MCF 10A (cell line): Measurements from ENCODE around the gene IGSF10. TPM values are rescaled to one million over a fixed set of nuclear protein-coding genes. Genes with fewer than 3 reads are reported as not detected.
"Not testable (repeated sequence)": the region's sequence is repeated elsewhere in the genome, so short reads cannot be mapped to it uniquely, and the experiment has no call there.

Source experiments
- Bru-seq: library from RNA; stranded (reverse); fragments of 400-500 nt; gene quantifications from one replicate; lab custom pipeline; 2021; lab: Mats Ljungman, UMichigan
- BruChase-seq, 2 experiments: library from RNA; stranded (reverse); fragments of 400-500 nt; gene quantifications; one replicate each; lab custom pipeline; 2021; lab: Mats Ljungman, UMichigan
- BruUV-seq: library from RNA; stranded (reverse); fragments of 400-500 nt; replicated peaks from 2 replicates; lab custom pipeline; 2021; lab: Mats Ljungman, UMichigan
- CTCF ChIA-PET: fragments of 300-600 bp; sonication (Branson Sonifier 250); formaldehyde crosslinking; extraction: SDS; loops from one replicate; lab custom pipeline; 2021; ENCODE audit warnings: antibody characterized with exemption, inconsistent platforms; lab: Yijun Ruan, JAX
- POLR2A ChIA-PET: fragments of 300-600, 350-650 bp; sonication (Branson Sonifier 250); formaldehyde crosslinking; extraction: SDS; loops from one replicate; lab custom pipeline; 2020; ENCODE audit warnings: antibody characterized with exemption, inconsistent platforms; lab: Yijun Ruan, JAX
- DNase-seq: peaks from one replicate; pipeline ENCODE4 v3.0.0-alpha.2; 2018; ENCODE audit not compliant: unreplicated experiment
- H3K27ac Mint-ChIP-seq: one replicate; pipeline ENCODE4 v1.8.0; 2022; ENCODE audit warnings: mild to moderate bottlenecking, low read depth, mixed read lengths; ENCODE audit not compliant: unreplicated experiment
- H3K27me3 Mint-ChIP-seq: one replicate; pipeline ENCODE4 v1.8.0; 2022; ENCODE audit warnings: mixed read lengths; ENCODE audit not compliant: insufficient read depth, unreplicated experiment
- H3K36me3 Mint-ChIP-seq: one replicate; pipeline ENCODE4 v1.8.0; 2022; ENCODE audit warnings: mild to moderate bottlenecking, moderate library complexity, mixed read lengths; ENCODE audit not compliant: insufficient read depth, unreplicated experiment
- H3K4me1 Mint-ChIP-seq: one replicate; pipeline ENCODE4 v1.8.0; 2022; ENCODE audit warnings: mixed read lengths; ENCODE audit not compliant: insufficient read depth, unreplicated experiment
- H3K4me3 Mint-ChIP-seq: one replicate; pipeline ENCODE4 v1.8.0; 2022; ENCODE audit warnings: mild to moderate bottlenecking, moderate library complexity, mixed read lengths; ENCODE audit not compliant: unreplicated experiment
- H3K9me3 Mint-ChIP-seq: one replicate; pipeline ENCODE4 v1.8.0; 2022; ENCODE audit warnings: mixed read lengths; ENCODE audit not compliant: unreplicated experiment
- intact Hi-C: fragments of 100-400 bp; cut with micrococcal nuclease; formaldehyde crosslinking; loops from 2 replicates; pipeline ENCODE4 v1.14.1; 2022
- long read RNA-seq: library from polyadenylated mRNA; stranded (forward); transcript quantifications from one replicate; pipeline ENCODE4 v2.0.0, GENCODE V29; 2022
- total RNA-seq: library from RNA; stranded (reverse); gene quantifications from 2 replicates; pipeline ENCODE4 v1.2.3, GENCODE V29; 2022
- TF ChIP-seq, protein P1 (sequence below): fragments of 200-600 bp; IDR thresholded peaks from one replicate; pipeline ENCODE4 v1.8.0; 2022; ENCODE audit warnings: antibody characterized with exemption, mild to moderate bottlenecking; ENCODE audit not compliant: unreplicated experiment

The IGSF10 gene, protein sequence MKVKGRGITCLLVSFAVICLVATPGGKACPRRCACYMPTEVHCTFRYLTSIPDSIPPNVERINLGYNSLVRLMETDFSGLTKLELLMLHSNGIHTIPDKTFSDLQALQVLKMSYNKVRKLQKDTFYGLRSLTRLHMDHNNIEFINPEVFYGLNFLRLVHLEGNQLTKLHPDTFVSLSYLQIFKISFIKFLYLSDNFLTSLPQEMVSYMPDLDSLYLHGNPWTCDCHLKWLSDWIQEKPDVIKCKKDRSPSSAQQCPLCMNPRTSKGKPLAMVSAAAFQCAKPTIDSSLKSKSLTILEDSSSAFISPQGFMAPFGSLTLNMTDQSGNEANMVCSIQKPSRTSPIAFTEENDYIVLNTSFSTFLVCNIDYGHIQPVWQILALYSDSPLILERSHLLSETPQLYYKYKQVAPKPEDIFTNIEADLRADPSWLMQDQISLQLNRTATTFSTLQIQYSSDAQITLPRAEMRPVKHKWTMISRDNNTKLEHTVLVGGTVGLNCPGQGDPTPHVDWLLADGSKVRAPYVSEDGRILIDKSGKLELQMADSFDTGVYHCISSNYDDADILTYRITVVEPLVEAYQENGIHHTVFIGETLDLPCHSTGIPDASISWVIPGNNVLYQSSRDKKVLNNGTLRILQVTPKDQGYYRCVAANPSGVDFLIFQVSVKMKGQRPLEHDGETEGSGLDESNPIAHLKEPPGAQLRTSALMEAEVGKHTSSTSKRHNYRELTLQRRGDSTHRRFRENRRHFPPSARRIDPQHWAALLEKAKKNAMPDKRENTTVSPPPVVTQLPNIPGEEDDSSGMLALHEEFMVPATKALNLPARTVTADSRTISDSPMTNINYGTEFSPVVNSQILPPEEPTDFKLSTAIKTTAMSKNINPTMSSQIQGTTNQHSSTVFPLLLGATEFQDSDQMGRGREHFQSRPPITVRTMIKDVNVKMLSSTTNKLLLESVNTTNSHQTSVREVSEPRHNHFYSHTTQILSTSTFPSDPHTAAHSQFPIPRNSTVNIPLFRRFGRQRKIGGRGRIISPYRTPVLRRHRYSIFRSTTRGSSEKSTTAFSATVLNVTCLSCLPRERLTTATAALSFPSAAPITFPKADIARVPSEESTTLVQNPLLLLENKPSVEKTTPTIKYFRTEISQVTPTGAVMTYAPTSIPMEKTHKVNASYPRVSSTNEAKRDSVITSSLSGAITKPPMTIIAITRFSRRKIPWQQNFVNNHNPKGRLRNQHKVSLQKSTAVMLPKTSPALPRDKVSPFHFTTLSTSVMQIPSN (N-terminal part only)
- total RNA-seq = not detected in 2 replicates
- not detected for Bru-seq, nascent RNA
- not detected for BruChase-seq, experiment 1, labeled RNA remaining after a 6-hour chase
- BruChase-seq, experiment 2, labeled RNA remaining after a 2-hour chase = percentile 9 among the genes with signal in this experiment
- long read RNA-seq, partial matches to known transcripts = 0 of 1 reads
- long read RNA-seq, other reads (novel, unspliced or antisense) = 1 of 1 reads

DNA sequence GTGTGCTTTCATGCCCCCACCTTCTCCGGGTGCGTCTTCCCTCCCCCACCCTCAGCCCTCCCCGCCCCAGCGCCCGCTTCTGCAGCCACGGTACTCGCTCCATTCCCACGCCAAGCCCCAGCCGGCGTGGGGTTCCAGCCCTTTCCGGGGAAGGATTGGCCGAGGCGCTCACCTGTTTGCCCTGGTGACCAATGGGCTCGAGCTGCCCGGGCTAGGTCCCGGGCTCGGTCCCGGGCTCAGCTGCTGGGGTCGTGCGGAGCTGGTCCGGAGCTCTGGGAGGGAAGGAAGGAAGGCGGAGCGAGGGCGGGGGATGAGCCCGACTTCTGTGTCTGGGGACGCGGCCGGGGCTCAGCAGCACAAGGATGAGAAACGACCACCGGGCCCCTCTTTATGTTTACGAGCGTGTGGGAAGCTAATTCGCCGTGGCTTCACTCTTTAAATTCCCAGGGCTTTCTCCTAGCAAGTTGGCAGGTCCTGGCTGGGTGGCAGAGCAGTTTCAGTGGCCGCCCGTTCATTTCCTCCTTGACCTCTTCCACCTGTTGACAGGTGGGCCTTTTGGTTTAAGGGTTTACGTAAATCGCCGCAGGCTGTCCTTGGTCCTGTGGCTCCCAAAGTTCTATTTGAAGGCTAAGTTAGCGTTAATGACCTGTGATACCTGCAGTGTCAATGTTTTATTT, at the start of gene IGSF10:
TSS of gene IGSF10 (minus strand) at position 288 of the 677 bp plus-strand sequence. CDS start 2,352 bp downstream, outside the sequence.
- no TSS peak for BruUV-seq
- no peak for DNase-seq
- Mint-ChIP-seq H3K4me1 (peaks cover 5% of the 10 kb centered on the region), H3K4me3 (peak within 1 kb of the TSS; percentile 15), H3K9me3 (no peaks in the 10 kb centered on the region), H3K36me3 (no peaks in the 10 kb centered on the region), H3K27me3 (peaks cover 32% of the 10 kb centered on the region), H3K27ac (no peak within 1 kb of the TSS)
- ChIA-PET CTCF (interaction anchor here (1.1 to 2.3 kb wide), 2 partner anchors 10 to 21 kb away, joined by 3 to 19 read pairs; no protein-coding TSS in a partner anchor), POLR2A (interaction anchor here (0.7 to 1.2 kb wide), 2 partner anchors 412 to 466 kb away, joined by 3 read pairs; partner anchors contain the start of gene SUCNR1)
- intact Hi-C loops = no loop called here
- TF ChIP-seq, protein P1, sequence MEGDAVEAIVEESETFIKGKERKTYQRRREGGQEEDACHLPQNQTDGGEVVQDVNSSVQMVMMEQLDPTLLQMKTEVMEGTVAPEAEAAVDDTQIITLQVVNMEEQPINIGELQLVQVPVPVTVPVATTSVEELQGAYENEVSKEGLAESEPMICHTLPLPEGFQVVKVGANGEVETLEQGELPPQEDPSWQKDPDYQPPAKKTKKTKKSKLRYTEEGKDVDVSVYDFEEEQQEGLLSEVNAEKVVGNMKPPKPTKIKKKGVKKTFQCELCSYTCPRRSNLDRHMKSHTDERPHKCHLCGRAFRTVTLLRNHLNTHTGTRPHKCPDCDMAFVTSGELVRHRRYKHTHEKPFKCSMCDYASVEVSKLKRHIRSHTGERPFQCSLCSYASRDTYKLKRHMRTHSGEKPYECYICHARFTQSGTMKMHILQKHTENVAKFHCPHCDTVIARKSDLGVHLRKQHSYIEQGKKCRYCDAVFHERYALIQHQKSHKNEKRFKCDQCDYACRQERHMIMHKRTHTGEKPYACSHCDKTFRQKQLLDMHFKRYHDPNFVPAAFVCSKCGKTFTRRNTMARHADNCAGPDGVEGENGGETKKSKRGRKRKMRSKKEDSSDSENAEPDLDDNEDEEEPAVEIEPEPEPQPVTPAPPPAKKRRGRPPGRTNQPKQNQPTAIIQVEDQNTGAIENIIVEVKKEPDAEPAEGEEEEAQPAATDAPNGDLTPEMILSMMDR = no peak

DNA sequence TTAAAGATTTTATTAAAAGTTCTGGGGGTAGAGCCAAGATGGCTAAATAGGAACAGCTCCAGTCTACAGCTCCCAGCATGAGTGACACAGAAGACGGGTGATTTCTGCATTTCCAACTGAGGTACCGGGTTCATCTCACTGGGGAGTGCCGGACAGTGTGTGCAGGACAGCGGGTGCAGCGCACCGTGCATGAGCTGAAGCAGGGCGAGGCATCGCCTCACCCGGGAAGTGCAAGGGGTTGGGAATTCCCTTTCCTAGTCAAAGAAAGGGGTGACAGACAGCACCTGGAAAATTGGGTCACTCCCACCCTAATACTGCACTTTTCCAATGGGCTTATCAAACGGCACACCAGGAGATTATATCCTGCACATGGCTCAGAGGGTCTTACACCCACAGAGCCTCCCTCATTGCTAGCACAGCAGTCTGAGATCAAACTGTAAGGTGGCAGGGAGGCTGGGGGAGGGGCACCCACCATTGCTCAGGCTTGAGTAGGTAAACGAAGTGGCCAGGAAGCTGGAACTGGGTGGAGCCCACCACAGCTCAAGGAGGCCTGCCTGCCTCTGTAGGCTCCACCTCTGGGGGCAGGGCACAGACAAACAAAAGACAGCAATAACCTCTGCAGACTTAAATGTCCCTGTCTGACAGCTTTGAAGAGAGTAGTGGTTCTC, 48.7 kb upstream of the IGSF10 start:
- BruUV-seq, H3K4me1 Mint-ChIP-seq, H3K27me3 Mint-ChIP-seq, POLR2A ChIA-PET, H3K4me3 Mint-ChIP-seq, H3K36me3 Mint-ChIP-seq, DNase-seq, H3K27ac Mint-ChIP-seq, intact Hi-C loops: not testable (repeated sequence)
- H3K9me3 Mint-ChIP-seq = peaks cover 15% of the 10 kb centered on the region
- CTCF ChIA-PET = interaction anchor here (0.7 kb wide), 1 partner anchor 158 kb away, joined by 3 read pairs; no protein-coding TSS in a partner anchor

DNA sequence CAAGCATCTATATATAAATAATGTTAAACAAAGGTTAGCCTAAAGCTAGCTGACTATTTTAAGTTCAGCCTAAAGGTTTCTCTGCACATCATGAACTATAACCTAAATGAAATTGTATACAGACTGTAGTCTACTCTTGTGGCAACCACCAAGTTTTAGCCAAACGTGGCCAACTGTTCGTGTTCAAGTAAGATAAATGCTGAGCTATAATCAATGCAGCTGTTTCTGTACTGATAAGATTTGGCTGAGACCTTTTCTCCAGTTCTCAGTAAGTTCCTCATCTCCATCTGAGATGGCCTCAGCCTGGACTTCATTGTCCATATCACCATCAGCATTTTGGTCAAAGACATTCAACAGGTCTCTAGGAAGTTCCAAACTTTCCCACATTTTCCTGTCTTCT, 43.7 kb upstream of the IGSF10 start:
- H3K27me3 Mint-ChIP-seq = no peaks in the 10 kb centered on the region
- ChIA-PET CTCF (no interaction called here), POLR2A (no interaction called here)
- TF ChIP-seq, protein P1 = no peak
- H3K36me3 Mint-ChIP-seq = no peaks in the 10 kb centered on the region
- H3K4me1 Mint-ChIP-seq = no peaks in the 10 kb centered on the region
- no peak overlapping the region for H3K27ac Mint-ChIP-seq
- BruUV-seq = no TSS peak
- H3K9me3 Mint-ChIP-seq = no peaks in the 10 kb centered on the region
- intact Hi-C loops = no loop called here
- H3K4me3 Mint-ChIP-seq = no peak overlapping the region
- DNase-seq = no peak
